A549 (cell line): ENCODE measurements around the gene FBLN7.

Source experiments
- BCL3 ChIP-seq: fragments of >200 bp; sonication (Bioruptor Twin); formaldehyde crosslinking; IDR thresholded peaks from 3 replicates; pipeline ENCODE4 v1.6.1; 2016
- BHLHE40 ChIP-seq: IDR thresholded peaks from 2 replicates; pipeline ENCODE4 v1.6.1; 2012; ENCODE audit warnings: low read depth, low read length, inconsistent platforms
- CBX8 ChIP-seq: fragments of 200-600 bp; sonication (generic); IDR thresholded peaks from 2 replicates; pipeline ENCODE4 v1.6.1; 2016
- CEBPB ChIP-seq, 2 experiments: fragments of >200 bp in 1 of 2; sonication (Bioruptor Twin) in 1 of 2; formaldehyde crosslinking in 1 of 2; IDR thresholded peaks; 2 replicates each; pipeline ENCODE4 v1.6.1; 2012 to 2016
- ESRRA ChIP-seq: fragments of 150-350 bp; IDR thresholded peaks from 2 replicates; pipeline ENCODE4 v1.6.1; 2014; ENCODE audit warnings: mild to moderate bottlenecking, low read length, borderline replicate concordance
- KDM5A ChIP-seq: fragments of 200-600 bp; sonication (generic); IDR thresholded peaks from 2 replicates; pipeline ENCODE4 v1.6.1; 2016; ENCODE audit warnings: antibody characterized with exemption, mild to moderate bottlenecking
- MAX ChIP-seq: IDR thresholded peaks from 2 replicates; pipeline ENCODE4 v1.6.1; 2012
- PHF8 ChIP-seq: fragments of 200-600 bp; sonication (generic); IDR thresholded peaks from 2 replicates; pipeline ENCODE4 v1.6.1; 2016; ENCODE audit warnings: low read depth, mild to moderate bottlenecking, antibody characterized with exemption, moderate library complexity, borderline replicate concordance
- POLR2A ChIP-seq: IDR thresholded peaks from 2 replicates; pipeline ENCODE4 v1.6.1; 2012; ENCODE audit warnings: mild to moderate bottlenecking, low read length
- RARB ChIP-seq: fragments of 250-450 bp; sonication (Bioruptor Pico); IDR thresholded peaks from 2 replicates; pipeline ENCODE4 v1.8.0; 2021; ENCODE audit warnings: mild to moderate bottlenecking, moderate library complexity
- RNF2 ChIP-seq: fragments of 200-600 bp; sonication (generic); IDR thresholded peaks from 2 replicates; pipeline ENCODE4 v1.6.1; 2016; ENCODE audit warnings: low read depth, mild to moderate bottlenecking, antibody characterized with exemption, moderate library complexity, borderline replicate concordance
- TF ChIP-seq, protein P1 (sequence below): fragments of >200 bp; sonication (Bioruptor Twin); formaldehyde crosslinking; IDR thresholded peaks from 3 replicates; pipeline ENCODE4 v1.5.1; 2016

GRCh38 chr2:112138159-112139032 is at the start of gene FBLN7:
- TF ChIP-seq KDM5A (no peak), BHLHE40 (no peak), CEBPB (IDR thresholded peaks at IDR 0.05) (no peak), ESRRA (no peak), BCL3 (no peak), PHF8 (no peak), RNF2 (no peak), POLR2A (no peak), CBX8 (no peak), MAX (no peak), RARB (CRISPR knock-in tag) (no peak)
- TF ChIP-seq, protein P1, sequence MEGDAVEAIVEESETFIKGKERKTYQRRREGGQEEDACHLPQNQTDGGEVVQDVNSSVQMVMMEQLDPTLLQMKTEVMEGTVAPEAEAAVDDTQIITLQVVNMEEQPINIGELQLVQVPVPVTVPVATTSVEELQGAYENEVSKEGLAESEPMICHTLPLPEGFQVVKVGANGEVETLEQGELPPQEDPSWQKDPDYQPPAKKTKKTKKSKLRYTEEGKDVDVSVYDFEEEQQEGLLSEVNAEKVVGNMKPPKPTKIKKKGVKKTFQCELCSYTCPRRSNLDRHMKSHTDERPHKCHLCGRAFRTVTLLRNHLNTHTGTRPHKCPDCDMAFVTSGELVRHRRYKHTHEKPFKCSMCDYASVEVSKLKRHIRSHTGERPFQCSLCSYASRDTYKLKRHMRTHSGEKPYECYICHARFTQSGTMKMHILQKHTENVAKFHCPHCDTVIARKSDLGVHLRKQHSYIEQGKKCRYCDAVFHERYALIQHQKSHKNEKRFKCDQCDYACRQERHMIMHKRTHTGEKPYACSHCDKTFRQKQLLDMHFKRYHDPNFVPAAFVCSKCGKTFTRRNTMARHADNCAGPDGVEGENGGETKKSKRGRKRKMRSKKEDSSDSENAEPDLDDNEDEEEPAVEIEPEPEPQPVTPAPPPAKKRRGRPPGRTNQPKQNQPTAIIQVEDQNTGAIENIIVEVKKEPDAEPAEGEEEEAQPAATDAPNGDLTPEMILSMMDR, result no peak
